Testis (tissue), 2 donors: Measurements from ENCODE around the gene PIP5K1B.

ENCODE experiments used
- CTCF ChIP-seq, 3 experiments: fragments of 450-650 bp in 2 of 3; fragments of 200-600 bp in 1 of 3; sonication (generic) in 1 of 3; IDR thresholded peaks; one replicate each; pipeline ENCODE4 v1.5.1; 2016 to 2019; ENCODE audit warnings: antibody characterized with exemption in 3 of 3, mild to moderate bottlenecking in 2 of 3, moderate library complexity in 1 of 3
- POLR2A ChIP-seq: fragments of 450-650 bp; IDR thresholded peaks from one replicate; pipeline ENCODE4 v1.6.1; 2017; ENCODE audit warnings: antibody characterized with exemption, mild to moderate bottlenecking, moderate library complexity

- TF ChIP-seq POLR2A (no peak), CTCF (IDR thresholded peaks at IDR 0.05) (no peak)
These were observed 245.1 kb downstream of the PIP5K1B start for GRCh38 chr9:68950188-68950587.
